Measurements from ENCODE around the gene ZNF248. TPM values are rescaled to one million over a fixed set of nuclear protein-coding genes. Genes with fewer than 3 reads are reported as not detected.

Gene ZNF248
- total RNA-seq, 4 donors from 2014 or later: 3.3 to 13.0 (median 4.0) TPM

GRCh38 chr10:37872955-37873354, 15.5 kb upstream of the ZNF248 start:
- H3K4me1 ChIP-seq: no peaks in the 10 kb centered on the region
- intact Hi-C loops (cut with DNase I): no loop called here

GRCh38 chr10:37872283-37872682, 14.9 kb upstream of the ZNF248 start:
- Histone ChIP-seq H3K4me1 (no peaks in the 10 kb centered on the region), H3K27me3 (no peaks in the 10 kb centered on the region), H3K36me3 (no peaks in the 10 kb centered on the region), H3K27ac (no peak overlapping the region), H3K9me3 (no peaks in the 10 kb centered on the region), H3K4me3 (no peak overlapping the region)
- TF ChIP-seq POLR2A (IDR thresholded peaks at IDR 0.05) (no peak), CTCF (IDR thresholded peaks at IDR 0.05) (no peak)
- intact Hi-C loops (cut with DNase I): no loop called here
- WGBS, 2 donors: 73 to 85% methylated on average over 5 of the region's 5 CpGs
- DNase-seq: no peak

More at GRCh38 chr10:37872955-37873354, 15.5 kb upstream of the ZNF248 start:
- no peaks in the 10 kb centered on the region for H3K36me3 ChIP-seq
- no peak overlapping the region for H3K27ac ChIP-seq
- H3K27me3 ChIP-seq: no peaks in the 10 kb centered on the region
- H3K4me3 ChIP-seq: no peak overlapping the region
- WGBS, 2 donors: 70 to 75% methylated on average over 4 of the region's 4 CpGs
- DNase-seq: no peak
- no peaks in the 10 kb centered on the region for H3K9me3 ChIP-seq
- no peak for TF ChIP-seq CTCF (IDR thresholded peaks at IDR 0.05)
- TF ChIP-seq POLR2A (IDR thresholded peaks at IDR 0.05): no peak

- no peaks in the 10 kb centered on the region for H3K4me1 ChIP-seq
- no peaks in the 10 kb centered on the region for H3K9me3 ChIP-seq
- H3K36me3 ChIP-seq: no peaks in the 10 kb centered on the region
- no peak for DNase-seq
- H3K27ac ChIP-seq: no peak overlapping the region
- intact Hi-C loops (cut with DNase I): no loop called here
- WGBS, 2 donors: 65 to 69% methylated on average over 7 of the region's 7 CpGs
- H3K4me3 ChIP-seq: no peak overlapping the region
- H3K27me3 ChIP-seq: no peaks in the 10 kb centered on the region
- TF ChIP-seq CTCF (IDR thresholded peaks at IDR 0.05): no peak
- no peak for TF ChIP-seq POLR2A (IDR thresholded peaks at IDR 0.05)
Observed at GRCh38 chr10:37871568-37872251, 14.3 kb upstream of the ZNF248 start.

- H3K4me1 ChIP-seq: no peaks in the 10 kb centered on the region
- no peaks in the 10 kb centered on the region for H3K27me3 ChIP-seq
- H3K27ac ChIP-seq: no peak overlapping the region
- intact Hi-C loops (cut with DNase I): no loop called here
- H3K4me3 ChIP-seq: no peak overlapping the region
- no peaks in the 10 kb centered on the region for H3K9me3 ChIP-seq
- no peak for DNase-seq
- no peak for TF ChIP-seq CTCF (IDR thresholded peaks at IDR 0.05)
- no peak for TF ChIP-seq POLR2A (IDR thresholded peaks at IDR 0.05)
- no peaks in the 10 kb centered on the region for H3K36me3 ChIP-seq
- 57 to 100% methylated on average over 2 of the region's 2 CpGs for WGBS, 2 donors
Observed at GRCh38 chr10:37871143-37871542, 13.7 kb upstream of the ZNF248 start.

GRCh38 chr10:37868796-37869195, 11.4 kb upstream of the ZNF248 start:
- H3K4me3 ChIP-seq: no peak overlapping the region
- DNase-seq: no peak
- H3K9me3 ChIP-seq: no peaks in the 10 kb centered on the region
- intact Hi-C loops (cut with DNase I): no loop called here
- no peak overlapping the region for H3K27ac ChIP-seq
- TF ChIP-seq POLR2A (IDR thresholded peaks at IDR 0.05) (no peak), CTCF (IDR thresholded peaks at IDR 0.05) (no peak)
- H3K27me3 ChIP-seq: no peaks in the 10 kb centered on the region
- H3K36me3 ChIP-seq: no peaks in the 10 kb centered on the region
- no peaks in the 10 kb centered on the region for H3K4me1 ChIP-seq
- 88 to 92% methylated on average over 3 of the region's 3 CpGs for WGBS, 2 donors

All from esophagus squamous epithelium (tissue), 5 donors.